GM12891 (cell line): Measurements from ENCODE around the gene LRP1-AS.

ENCODE experiments used
- DNase-seq: peaks from one replicate; pipeline ENCODE4 v3.0.0; 2011; ENCODE audit warnings: low spot score; ENCODE audit not compliant: insufficient read length
- FAIRE-seq: peaks from 2 replicates; lab custom pipeline; 2011; peaks lifted over from hg19 to GRCh38; lab: Jason Lieb, UNC
- PAX5 ChIP-seq: IDR thresholded peaks from 2 replicates; pipeline ENCODE4 v1.6.1; 2011; ENCODE audit warnings: low read length, moderate library complexity, mild to moderate bottlenecking; ENCODE audit not compliant: insufficient read depth, severe bottlenecking
- POLR2A ChIP-seq: IDR thresholded peaks from 2 replicates; pipeline ENCODE4 v1.6.1; 2011; ENCODE audit warnings: low read depth, low read length, control low read depth
- POLR2AphosphoS5 ChIP-seq: IDR thresholded peaks from 2 replicates; pipeline ENCODE4 v1.6.1; 2011; ENCODE audit warnings: low read depth, low read length, control low read depth
- POU2F2 ChIP-seq: IDR thresholded peaks from 2 replicates; pipeline ENCODE4 v1.6.1; 2011; ENCODE audit warnings: low read depth, mild to moderate bottlenecking, control low read depth, low read length, moderate library complexity
- SPI1 ChIP-seq: IDR thresholded peaks from 2 replicates; pipeline ENCODE4 v1.6.1; 2011; ENCODE audit warnings: low read depth, low read length, control low read depth
- TAF1 ChIP-seq: IDR thresholded peaks from 2 replicates; pipeline ENCODE4 v1.6.1; 2011; ENCODE audit warnings: low read depth, low read length, control low read depth

LRP1-AS gene

DNA sequence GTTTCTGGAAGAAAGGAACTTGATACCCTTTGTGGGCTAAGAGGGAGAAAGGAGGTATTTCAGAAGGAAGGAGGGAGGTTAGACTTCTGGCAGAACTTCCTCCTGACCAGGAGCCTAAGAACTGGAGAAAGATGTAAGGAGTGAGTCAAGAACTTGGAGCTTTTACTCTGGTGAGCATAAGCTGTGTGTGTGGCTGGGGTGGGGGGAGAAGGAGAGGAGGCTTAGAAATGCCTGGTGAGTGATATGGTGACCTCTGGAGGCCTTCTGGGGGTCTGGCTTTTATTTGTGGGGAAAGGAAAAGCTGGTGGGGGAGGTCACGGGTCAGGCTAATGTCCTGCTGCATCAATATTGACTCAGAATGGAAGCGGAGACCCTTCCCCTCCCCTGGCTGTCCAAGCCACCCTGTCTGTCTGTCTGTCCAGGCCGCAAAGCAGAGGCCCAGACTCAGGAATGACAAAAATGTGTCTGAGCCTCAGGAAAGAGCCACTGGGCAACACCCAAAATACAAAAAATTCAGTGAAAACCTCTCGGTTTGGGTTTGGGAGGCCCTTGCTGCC, 14.3 kb downstream of the LRP1-AS start:
- no peak for DNase-seq
- TF ChIP-seq TAF1, result no peak
- no peak for TF ChIP-seq POLR2A
- TF ChIP-seq PAX5, result no peak
- no peak for TF ChIP-seq SPI1
- TF ChIP-seq POLR2AphosphoS5, result no peak
- TF ChIP-seq POU2F2, result no peak
- no peak for FAIRE-seq

DNA sequence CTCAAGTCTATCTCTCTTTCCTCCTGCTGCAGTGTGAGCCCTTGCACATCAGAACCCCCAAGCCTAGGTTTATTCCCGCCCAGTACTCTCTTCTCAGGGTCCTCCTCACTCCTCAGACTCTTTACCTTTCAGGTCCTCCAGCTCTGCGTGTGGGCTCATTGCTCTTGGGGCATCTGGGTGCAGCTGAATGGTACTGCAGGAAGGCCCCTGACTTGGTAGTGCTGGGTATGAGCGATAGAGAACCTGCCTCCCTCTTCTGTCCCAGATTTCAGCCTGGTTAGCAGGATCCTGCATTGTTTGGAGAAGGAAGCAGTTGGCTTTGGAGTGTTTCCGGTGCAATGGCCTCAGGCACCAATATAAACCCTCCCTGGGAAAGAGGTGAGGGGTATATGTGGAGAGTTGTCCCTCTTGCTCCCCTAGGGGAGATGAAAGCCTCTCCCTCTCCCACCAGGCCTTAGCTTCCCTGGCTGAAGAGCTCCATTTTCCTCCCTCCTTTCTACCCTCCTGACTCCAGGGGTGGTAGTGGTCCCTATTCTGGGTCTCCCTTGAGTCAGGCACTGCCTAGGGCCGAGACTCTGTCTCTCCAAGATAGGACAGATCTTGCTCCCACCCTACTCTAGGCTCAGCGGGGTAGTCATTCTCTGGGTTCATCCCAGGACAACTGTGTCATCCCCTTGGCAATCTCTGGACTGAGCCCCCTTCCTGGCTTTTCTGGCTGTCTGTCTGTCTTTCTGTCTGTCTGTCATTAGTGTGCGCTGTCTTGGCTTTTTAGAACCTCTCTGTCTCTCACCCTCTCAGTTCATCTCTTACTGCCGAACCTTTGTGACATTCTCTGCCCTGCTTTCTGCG, 15.3 kb downstream of the LRP1-AS start:
- no peak for TF ChIP-seq POLR2AphosphoS5
- FAIRE-seq (no peak), DNase-seq (no peak)

DNA sequence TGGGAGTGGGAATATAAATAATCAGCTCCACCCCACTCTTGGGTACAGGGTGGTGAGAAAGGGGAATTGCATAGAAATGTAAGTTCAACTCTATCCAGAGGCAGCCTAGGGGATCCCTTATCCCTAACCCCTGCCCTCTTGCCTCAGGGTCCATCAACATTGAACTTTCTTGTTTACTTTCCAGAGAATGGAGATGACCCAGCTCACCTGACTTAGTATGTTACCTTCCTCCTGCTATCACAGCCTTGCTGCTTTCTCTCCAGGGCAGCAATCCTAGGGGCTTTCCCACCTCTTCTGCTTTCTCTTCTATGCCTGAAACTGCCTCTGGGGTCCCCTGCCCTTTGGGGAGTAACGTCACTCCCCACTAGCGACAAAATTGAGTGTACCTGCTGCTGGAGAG, 16.5 kb downstream of the LRP1-AS start:
- FAIRE-seq, result no peak

DNA sequence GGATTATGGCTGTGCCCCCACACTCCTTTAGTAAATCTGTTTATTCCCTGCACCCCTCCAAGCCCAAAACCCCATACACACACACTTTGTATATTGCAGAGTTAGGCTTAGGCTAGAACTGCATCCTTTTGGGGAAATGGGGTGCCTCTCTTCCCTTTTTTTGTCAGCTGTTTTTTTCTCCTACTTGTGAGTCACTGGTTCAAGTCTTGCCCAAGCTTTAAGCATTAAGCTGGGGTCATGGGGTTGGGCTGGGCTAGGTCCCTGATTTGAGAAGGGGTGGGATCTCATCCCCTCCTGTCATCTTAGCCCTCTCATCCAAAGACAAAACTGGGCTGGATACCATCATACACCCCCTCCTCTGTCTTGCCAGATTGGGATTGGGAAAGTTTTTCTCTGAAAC, 17.5 kb downstream of the LRP1-AS start:
- no peak for TF ChIP-seq POLR2AphosphoS5
- no peak for TF ChIP-seq TAF1
- TF ChIP-seq POLR2A, result no peak
- no peak for TF ChIP-seq PAX5
- no peak for TF ChIP-seq POU2F2
- TF ChIP-seq SPI1, result no peak
- no peak for DNase-seq
- FAIRE-seq, result no peak

More for the DNA sequence above, 16.5 kb downstream of the LRP1-AS start:
- TF ChIP-seq PAX5, result no peak
- no peak for TF ChIP-seq POLR2A
- DNase-seq, result no peak

DNA sequence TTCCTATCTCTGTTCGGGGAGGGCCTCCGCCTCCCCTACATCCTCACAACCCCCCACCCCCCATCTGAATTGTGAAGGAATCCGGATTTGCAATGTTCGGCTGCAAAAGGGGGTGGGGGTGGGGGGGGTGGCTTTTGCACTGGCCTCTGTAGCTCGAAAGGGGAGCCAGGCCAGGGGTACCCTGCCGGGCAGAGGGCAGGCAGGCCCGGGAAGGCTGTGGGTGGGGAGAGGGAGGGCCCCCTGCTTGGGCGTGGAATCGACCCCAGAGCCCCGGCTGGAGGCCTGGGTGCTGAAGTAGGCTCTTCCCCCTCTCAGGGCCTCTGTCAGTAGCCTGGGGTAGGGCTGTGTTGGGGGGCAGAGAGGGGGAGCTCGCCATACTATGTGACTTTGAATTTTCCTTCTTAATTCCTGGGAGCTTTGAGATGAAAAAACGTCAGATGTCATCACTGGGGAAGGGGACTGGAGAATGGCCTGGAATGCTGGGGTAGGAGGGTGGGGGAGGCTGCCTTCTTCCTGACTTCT, 18.0 kb downstream of the LRP1-AS start:
- DNase-seq (no peak), FAIRE-seq (no peak)
- TF ChIP-seq POLR2A (no peak), POLR2AphosphoS5 (no peak), TAF1 (no peak), SPI1 (no peak)

DNA sequence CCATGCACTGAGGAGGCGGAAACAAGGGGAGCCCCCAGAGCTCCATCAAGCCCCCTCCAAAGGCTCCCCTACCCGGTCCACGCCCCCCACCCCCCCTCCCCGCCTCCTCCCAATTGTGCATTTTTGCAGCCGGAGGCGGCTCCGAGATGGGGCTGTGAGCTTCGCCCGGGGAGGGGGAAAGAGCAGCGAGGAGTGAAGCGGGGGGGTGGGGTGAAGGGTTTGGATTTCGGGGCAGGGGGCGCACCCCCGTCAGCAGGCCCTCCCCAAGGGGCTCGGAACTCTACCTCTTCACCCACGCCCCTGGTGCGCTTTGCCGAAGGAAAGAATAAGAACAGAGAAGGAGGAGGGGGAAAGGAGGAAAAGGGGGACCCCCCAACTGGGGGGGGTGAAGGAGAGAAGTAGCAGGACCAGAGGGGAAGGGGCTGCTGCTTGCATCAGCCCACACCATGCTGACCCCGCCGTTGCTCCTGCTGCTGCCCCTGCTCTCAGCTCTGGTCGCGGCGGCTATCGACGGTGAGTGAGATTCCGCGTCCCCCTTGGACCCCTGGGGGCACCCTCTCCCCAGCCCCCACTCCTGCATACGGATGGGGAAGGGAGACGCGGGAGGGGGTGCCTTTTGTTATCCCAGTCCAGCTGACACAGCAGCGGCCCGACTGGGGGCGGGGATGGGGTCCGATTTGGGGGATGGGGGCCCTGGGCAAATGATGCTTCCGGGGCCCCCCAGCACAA, 18.7 kb downstream of the LRP1-AS start:
- no peak for FAIRE-seq
- no peak for DNase-seq
- no peak for TF ChIP-seq PAX5
- TF ChIP-seq POLR2AphosphoS5, result no peak
- no peak for TF ChIP-seq POLR2A
- TF ChIP-seq SPI1, result no peak
- TF ChIP-seq TAF1, result no peak
- TF ChIP-seq POU2F2, result no peak

DNA sequence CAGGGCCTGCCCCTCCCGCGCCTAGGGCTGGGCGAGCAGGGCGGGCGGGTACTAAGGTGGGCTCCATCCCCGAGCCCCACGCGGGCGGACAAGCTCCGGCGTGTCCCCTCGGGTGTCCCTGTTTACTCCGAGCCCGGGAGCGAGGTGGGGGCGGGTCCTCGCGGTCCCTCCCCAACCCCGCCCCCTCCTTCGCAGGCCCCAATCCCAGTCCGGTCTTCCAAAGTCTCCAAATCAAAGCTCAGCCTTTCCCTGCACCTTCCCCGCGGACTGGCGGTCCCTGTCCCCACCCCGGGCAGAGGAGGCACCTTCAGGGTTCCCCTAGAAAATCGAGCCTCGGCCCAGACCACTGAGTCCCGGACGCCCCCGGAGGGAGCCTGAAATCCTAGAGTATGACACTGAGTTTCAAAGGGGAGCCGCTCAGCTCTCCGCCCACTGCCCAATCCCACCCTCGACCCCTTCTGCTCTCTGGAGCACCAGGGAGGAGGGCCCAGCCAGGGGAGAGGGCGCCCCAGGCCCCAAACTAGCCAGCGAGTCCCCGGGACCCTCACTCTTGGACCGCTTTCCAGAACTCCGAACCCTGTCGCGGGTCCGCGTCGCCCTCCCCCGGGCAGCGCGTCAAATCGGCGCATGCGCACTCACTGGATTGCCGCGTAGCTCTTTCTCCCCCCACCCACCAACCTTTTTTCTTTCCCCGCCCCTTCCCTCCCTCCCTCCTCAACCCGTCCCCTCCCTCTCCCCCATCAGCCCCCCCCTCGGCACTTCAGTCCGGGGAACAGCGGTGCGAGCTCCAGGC, 19.5 kb downstream of the LRP1-AS start, which contains the start of gene LRP1:
TSS of gene LRP1 (plus strand) at position 758 of the 793 bp plus-strand sequence. CDS start 482 bp downstream, outside the sequence.
- DNase-seq, result peak; percentile 73
- FAIRE-seq, result peak; percentile 45
- TF ChIP-seq SPI1 (no peak), PAX5 (no peak), TAF1 (no peak), POLR2A (no peak), POU2F2 (no peak), POLR2AphosphoS5 (no peak)

DNA sequence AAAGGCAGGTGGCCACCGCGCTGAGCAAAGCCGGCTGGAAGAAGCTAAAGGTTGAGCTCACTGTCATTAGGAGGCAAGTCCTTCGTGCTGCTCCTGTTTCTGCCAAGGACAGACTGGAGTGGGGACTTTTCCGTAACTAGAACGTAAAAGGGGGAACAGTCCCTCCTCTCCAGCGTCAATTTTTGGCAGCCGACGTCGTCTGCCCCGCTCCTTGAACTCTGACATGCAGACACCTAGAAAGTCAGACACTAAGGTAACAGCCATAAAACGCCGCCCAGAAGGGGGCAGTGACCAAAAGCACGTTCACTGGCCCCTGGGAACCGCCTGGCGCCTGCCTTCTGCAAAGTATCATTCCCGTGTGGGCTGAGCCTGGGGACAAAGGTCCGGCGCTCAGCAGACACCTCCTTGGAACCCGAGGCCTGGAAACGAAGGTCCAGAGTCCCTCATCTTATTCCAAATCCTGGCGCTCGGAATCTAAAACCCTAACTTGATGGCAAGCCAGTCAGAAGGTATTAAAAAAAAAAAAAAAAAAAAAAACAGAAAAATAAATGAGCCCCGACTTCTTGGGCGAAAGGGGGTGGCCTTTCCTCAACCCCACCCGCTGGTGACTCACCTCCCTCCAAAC, 20.2 kb downstream of the LRP1-AS start:
- DNase-seq (no peak), FAIRE-seq (peak; percentile 70)
- no peak for TF ChIP-seq POU2F2
- TF ChIP-seq TAF1, result no peak
- TF ChIP-seq POLR2A, result no peak
- no peak for TF ChIP-seq PAX5
- TF ChIP-seq SPI1, result no peak
- no peak for TF ChIP-seq POLR2AphosphoS5

DNA sequence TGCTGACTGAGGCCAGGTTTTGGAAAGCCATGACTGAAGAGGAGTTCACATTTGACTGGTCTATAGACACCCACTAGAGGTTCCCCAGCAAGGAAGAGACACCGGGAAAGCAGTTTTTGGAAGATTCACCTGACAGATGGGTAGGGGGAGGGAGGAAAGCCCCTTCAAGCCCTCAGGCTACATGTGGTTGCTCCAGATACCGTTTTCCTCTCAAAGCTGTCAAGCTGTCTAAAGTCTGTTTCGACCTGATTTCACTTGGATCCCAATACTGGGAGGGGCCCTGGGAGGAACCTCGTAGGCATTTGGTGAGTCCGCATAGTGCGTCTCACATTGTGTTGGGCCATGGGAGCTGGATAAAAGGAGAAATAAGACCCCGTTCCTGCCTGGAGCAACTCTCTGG, 20.9 kb downstream of the LRP1-AS start:
- DNase-seq, result no peak
- TF ChIP-seq POLR2AphosphoS5 (no peak), POU2F2 (no peak), PAX5 (no peak), POLR2A (no peak), TAF1 (no peak), SPI1 (no peak)
- FAIRE-seq, result no peak

DNA sequence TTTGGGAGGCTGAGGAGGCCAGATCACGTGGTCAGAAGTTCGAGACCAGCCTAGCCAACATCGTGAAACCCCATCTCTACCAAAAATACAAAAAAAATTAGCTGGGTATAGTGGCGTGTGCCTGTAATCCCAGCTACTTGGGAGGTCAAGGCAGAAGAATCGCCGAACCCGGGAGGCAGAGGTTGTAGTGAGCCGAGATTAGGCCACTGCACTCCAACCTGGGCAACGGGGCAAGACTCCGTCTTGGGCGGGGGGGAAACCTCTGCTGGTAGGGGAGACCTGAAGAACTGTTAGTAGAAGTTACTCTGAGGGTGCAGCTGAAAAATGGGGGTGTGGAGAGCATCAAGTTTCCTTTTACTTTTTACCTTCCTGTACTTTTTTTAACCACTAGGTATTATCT, 21.4 kb downstream of the LRP1-AS start:
- DNase-seq, result no peak
- FAIRE-seq, result no peak
- TF ChIP-seq PAX5 (no peak), SPI1 (no peak), POU2F2 (no peak), TAF1 (no peak), POLR2A (no peak), POLR2AphosphoS5 (no peak)
